Limb (tissue), 2 donors: ENCODE results near the gene ITGB1.

Experiments used
- DNase-seq, 2 donors: peaks; one replicate each; pipeline ENCODE4 v3.0.0-alpha.2; 2016; ENCODE audit errors: extremely low spot score in 2 of 2

The ITGB1 gene

GRCh38 chr10:32955790-32956189 is 2.2 kb downstream of the ITGB1 start:
- no peak for DNase-seq

GRCh38 chr10:32955299-32955772 is 2.7 kb downstream of the ITGB1 start:
- no peak for DNase-seq

GRCh38 chr10:32954545-32955298 is 3.3 kb downstream of the ITGB1 start:
- no peak for DNase-seq

- no peak for DNase-seq
Observed at GRCh38 chr10:32954080-32954479, 4.0 kb downstream of the ITGB1 start.

DNA sequence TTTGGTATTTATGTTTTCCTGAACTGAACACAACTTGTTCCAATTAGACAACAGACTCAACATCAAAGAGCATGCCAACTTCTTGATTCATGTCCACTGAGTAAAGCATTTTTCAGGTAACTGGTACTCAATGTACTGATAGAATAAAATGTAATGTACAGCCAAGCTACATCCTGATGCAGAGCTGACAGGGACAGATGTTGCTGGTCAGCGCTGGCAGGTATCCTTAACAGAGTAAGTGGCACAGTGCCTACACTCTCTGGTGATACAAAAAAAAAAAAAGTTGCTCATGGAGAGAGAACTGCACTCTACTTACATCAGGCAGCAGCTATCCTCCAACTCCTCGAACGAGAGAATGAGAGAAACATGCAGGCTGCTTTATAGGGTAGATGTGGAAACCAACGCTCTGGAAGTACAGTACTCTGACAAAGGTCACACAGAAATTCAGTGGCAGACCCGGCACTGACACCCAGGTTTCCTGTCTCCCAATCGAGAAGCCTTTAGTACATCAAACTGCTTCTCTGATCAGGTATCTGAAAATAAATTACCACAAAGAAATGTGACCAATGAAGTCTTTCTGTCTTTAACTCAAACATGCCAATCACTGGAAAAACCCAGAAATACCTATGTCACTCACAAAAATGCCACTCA is 4.6 kb downstream of the ITGB1 start:
- DNase-seq: no peak

DNA sequence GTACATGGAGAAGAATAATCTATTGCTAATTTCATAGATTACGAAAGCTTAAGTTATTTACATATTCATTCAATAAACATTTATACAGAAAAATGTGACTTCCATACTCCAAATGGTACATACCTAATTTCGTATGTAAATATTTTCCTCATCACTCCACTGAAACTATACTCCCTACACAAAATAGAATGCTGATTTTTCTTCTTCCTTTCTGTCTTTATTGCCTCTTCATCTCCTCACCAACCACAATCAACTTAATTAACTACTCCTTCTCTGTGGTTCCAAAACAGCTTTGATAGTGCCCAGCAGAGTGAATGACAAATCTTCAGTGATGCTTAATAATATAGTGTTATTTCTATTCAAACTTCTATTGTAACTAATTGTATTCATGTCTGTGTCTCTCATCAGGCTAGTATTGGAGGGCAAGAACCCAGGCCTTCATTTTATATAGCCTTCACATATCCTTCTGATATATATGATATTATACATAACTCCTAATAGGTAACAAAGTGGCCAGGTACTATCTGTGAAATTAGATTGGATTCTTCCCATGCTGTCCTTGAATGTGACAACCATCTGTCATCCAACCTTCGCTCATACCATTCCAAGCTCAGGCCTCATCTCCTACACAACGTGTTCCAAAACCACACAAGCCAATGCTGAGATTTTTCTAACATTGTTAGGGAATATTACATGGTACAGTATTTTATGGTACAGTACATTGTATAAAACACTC is 5.3 kb downstream of the ITGB1 start:
- DNase-seq: no peak

GRCh38 chr10:32952094-32952493 is 5.9 kb downstream of the ITGB1 start:
- DNase-seq: no peak

GRCh38 chr10:32951111-32951510 is 6.9 kb downstream of the ITGB1 start:
- no peak for DNase-seq

- DNase-seq: no peak
Observed at GRCh38 chr10:32950591-32951108, 7.4 kb downstream of the ITGB1 start.

DNA sequence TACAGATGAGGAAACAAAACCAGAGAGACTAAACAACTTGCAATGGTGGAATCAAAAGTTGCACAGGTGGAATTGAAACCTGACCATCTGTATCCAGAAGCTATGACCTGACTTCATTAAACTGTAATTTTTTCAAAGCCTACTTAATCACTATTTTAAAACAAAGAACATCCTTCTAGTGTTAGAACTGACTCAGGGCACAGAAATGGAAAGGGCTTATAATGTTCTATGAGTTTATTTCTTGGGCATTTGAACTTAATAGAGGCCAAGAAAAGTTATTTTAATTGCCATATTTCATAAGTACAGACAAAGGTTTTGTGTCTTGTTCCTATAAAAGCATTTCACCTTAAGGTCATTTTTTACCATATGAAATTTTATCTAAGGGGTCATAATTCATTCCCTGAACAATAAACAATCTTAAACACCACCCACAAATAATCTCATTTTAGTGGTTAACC is 8.8 kb downstream of the ITGB1 start:
- DNase-seq: no peak

- no peak for DNase-seq
Observed at GRCh38 chr10:32948451-32948850, 9.6 kb downstream of the ITGB1 start.

GRCh38 chr10:32947586-32947985 is 10.4 kb downstream of the ITGB1 start:
- no peak for DNase-seq

DNA sequence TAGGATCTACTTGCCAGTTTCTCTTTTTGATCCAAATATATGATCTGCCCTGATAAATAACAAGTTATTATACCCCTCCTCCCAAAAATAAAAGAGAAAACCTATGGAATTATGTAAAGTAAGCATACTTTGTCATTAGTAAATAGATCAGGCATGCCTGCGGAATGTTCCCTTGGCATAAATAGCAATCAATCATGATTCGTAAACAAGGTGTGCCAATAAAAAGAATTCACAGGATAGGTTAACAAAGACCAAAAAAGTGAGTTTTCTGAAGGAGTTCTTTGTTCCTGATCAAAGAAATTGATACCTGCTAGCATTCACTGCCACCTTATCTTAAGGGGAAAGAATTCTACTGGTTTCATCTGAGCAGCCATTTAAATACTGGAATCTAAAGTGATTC is 11.9 kb downstream of the ITGB1 start:
- DNase-seq: no peak

- no peak for DNase-seq
Observed at GRCh38 chr10:32943854-32944661, 14.0 kb downstream of the ITGB1 start.

GRCh38 chr10:32943395-32943794 is 14.6 kb downstream of the ITGB1 start:
- DNase-seq: no peak

GRCh38 chr10:32942081-32942480 is 15.9 kb downstream of the ITGB1 start:
- no peak for DNase-seq

- no peak for DNase-seq
Observed at GRCh38 chr10:32941357-32941756, 16.7 kb downstream of the ITGB1 start.

- DNase-seq: no peak
Observed at GRCh38 chr10:32940321-32941301, 17.4 kb downstream of the ITGB1 start.

- DNase-seq: no peak
Observed at GRCh38 chr10:32939296-32940111, 18.5 kb downstream of the ITGB1 start.
